ENCODE results near the gene FANCC.

The FANCC gene

DNA sequence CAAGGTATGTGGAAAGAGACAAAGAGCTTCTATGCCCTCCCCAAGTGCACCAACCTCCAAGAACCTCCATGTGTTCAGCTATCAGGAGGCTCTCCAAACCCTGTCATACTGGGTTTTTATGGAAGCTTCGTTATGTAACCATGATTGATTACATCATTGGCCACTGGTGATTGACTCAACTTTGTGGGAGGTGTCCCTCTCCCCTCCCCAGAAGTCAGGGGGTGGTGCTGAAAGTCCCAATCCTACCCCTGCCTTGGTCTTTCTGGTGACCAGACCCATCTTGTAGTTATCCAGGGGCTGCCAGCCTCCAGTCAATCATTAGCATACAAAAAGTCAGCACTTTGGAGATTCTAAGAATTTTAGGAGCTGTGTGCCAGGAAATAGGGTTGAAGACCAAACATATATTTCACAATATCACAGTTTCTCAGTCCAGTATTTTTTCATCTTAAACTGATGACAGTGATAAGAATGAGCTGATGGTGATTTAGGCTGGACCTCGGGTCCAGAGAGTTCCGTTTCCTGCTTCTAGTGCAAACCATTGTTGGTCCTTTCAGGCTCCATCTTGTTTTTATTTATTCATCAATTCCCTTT lies 27.3 kb upstream of the FANCC start:
- Mint-ChIP-seq H3K4me1 (peaks cover 7% of the 10 kb centered on the region), H3K27me3 (ENCODE audit: low read depth, poor library complexity) (peaks cover 33% of the 10 kb centered on the region), H3K4me3 (no peak overlapping the region), H3K27ac (no peak overlapping the region), H3K9me3 (peaks cover 17% of the 10 kb centered on the region), H3K36me3 (ENCODE audit: low read depth) (peaks cover 13% of the 10 kb centered on the region)
- DNase-seq: no peak
- TF ChIP-seq, protein P1, sequence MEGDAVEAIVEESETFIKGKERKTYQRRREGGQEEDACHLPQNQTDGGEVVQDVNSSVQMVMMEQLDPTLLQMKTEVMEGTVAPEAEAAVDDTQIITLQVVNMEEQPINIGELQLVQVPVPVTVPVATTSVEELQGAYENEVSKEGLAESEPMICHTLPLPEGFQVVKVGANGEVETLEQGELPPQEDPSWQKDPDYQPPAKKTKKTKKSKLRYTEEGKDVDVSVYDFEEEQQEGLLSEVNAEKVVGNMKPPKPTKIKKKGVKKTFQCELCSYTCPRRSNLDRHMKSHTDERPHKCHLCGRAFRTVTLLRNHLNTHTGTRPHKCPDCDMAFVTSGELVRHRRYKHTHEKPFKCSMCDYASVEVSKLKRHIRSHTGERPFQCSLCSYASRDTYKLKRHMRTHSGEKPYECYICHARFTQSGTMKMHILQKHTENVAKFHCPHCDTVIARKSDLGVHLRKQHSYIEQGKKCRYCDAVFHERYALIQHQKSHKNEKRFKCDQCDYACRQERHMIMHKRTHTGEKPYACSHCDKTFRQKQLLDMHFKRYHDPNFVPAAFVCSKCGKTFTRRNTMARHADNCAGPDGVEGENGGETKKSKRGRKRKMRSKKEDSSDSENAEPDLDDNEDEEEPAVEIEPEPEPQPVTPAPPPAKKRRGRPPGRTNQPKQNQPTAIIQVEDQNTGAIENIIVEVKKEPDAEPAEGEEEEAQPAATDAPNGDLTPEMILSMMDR (IDR thresholded peaks at IDR 0.05): no peak

DNA sequence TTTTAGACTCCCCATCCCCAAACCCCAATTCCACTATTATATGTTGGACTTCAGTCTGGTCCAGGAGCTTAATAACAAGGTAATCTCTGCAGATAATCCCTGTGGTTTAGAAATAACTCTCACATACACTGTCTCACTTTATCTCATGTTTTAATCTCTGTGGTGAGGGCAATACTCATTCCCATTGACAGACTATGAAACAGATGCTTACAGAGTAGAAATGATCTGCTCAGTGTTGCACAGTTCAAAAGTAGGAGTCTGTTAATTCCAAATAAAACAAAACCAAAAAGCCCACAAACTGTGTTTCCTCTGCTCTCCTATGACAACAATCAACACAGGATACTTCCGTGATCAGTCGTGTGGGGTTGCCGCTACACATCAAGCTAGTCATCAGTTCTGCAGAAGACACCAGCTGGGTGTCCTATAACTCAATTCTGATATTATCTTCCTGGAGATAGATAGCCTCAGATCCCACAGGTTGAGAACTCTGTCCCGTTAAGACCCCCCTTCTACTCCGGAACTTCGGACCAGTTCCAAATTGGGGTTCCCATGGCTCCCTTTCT lies 26.3 kb upstream of the FANCC start:
- DNase-seq: no peak
- no peak overlapping the region for H3K27ac Mint-ChIP-seq
- H3K4me1 Mint-ChIP-seq: peaks cover 7% of the 10 kb centered on the region
- TF ChIP-seq, protein P1 (IDR thresholded peaks at IDR 0.05): no peak
- peaks cover 13% of the 10 kb centered on the region for H3K36me3 Mint-ChIP-seq (ENCODE audit: low read depth)
- H3K4me3 Mint-ChIP-seq: no peak overlapping the region
- H3K27me3 Mint-ChIP-seq (ENCODE audit: low read depth, poor library complexity): peaks cover 23% of the 10 kb centered on the region
- peaks cover 17% of the 10 kb centered on the region for H3K9me3 Mint-ChIP-seq

DNA sequence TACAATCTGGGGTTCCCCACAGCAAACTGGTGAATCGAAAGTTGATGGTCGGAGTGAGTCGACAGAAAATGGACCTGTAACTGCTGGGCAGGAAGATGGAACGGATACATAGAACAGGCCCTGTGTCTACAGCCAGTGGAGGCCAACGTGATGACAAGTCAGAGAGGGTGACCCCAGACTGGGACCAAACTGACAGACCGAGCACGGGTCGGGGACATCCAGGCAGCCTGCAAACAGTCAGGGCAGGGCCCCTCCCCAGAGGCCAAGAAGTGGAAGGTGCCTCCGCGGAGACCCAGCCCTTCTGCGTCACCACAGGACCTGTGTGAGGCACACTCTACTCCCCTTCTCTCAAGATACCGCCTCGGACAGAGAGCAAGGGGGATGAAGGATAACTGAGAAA lies 25.1 kb upstream of the FANCC start:
- peaks cover 9% of the 10 kb centered on the region for H3K36me3 Mint-ChIP-seq (ENCODE audit: low read depth)
- TF ChIP-seq, protein P1 (IDR thresholded peaks at IDR 0.05): no peak
- no peak overlapping the region for H3K4me3 Mint-ChIP-seq
- DNase-seq: no peak
- H3K27ac Mint-ChIP-seq: no peak overlapping the region
- peaks cover 7% of the 10 kb centered on the region for H3K4me1 Mint-ChIP-seq
- H3K27me3 Mint-ChIP-seq (ENCODE audit: low read depth, poor library complexity): peaks cover 11% of the 10 kb centered on the region
- H3K9me3 Mint-ChIP-seq: peaks cover 12% of the 10 kb centered on the region

DNA sequence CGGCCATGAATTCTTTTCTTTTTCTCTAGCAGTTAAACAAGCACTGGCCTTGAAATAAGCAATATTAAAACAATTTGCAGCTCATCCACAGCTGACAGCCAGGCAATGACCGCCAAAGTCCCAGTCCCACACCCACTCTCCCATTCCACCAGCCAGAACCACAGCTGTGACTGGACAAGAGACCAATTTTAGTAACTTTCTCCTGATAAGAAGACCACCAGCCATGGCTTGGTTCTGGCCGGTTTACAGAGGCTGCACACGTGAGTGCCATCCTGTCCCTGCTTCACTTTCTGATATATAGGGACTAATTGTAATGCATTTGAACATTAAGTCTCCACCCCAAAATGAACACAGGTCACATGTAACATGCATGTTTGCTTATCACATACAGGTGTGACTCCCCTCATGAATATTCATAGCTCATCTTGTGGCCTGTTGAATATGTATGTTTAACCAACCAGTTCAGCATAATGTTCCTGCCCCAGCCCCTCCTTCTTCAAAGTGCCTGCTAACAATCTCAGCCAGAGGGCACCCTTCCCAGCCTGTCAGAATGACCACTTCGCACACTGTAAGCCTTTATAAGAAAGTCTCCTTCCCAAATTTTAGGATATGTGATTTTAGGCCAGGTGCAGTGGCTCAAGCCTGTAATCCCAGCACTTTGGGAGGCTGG lies 23.9 kb upstream of the FANCC start:
- Mint-ChIP-seq H3K4me3 (no peak overlapping the region), H3K4me1 (peaks cover 6% of the 10 kb centered on the region), H3K27ac (no peak overlapping the region), H3K27me3 (ENCODE audit: low read depth, poor library complexity) (peaks cover 8% of the 10 kb centered on the region), H3K36me3 (ENCODE audit: low read depth) (peaks cover under 1% of the 10 kb centered on the region), H3K9me3 (peaks cover 2% of the 10 kb centered on the region)
- TF ChIP-seq, protein P1 (IDR thresholded peaks at IDR 0.05): no peak
- DNase-seq: no peak

DNA sequence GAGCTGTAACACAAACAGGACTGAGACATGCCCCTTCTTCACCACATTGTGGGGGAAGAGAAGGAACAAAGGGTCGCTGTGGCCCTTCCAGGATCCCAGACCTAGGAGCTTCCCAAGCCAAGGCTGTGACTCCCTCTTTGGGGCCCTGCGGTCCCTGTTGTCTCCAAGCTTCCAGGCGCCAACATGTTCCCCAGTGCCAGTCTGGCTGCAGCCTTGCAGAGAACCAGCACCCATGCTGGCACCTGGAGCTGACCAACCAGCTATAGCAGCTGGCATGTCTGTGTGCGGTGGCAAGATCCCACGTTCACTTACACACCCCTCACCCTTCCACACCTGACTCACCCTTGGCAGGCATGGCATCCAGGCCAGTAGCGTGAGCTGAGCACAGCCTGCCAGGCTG lies 20.7 kb upstream of the FANCC start:
- H3K4me1 Mint-ChIP-seq: no peaks in the 10 kb centered on the region
- H3K27ac Mint-ChIP-seq: no peak overlapping the region
- H3K9me3 Mint-ChIP-seq: peaks cover 30% of the 10 kb centered on the region
- no peak for DNase-seq
- TF ChIP-seq, protein P1 (IDR thresholded peaks at IDR 0.05): no peak
- peaks cover 6% of the 10 kb centered on the region for H3K36me3 Mint-ChIP-seq (ENCODE audit: low read depth)
- H3K4me3 Mint-ChIP-seq: no peak overlapping the region
- peaks cover 3% of the 10 kb centered on the region for H3K27me3 Mint-ChIP-seq (ENCODE audit: low read depth, poor library complexity)

Data from nephron progenitor cell (in vitro differentiated cells).